SK-N-SH treated with all-trans-retinoic acid at 6 μM for 48 hours (cell line): ENCODE results near the gene KIF21B.
"Not testable (repeated sequence)": the region's sequence is repeated elsewhere in the genome, so short reads cannot be mapped to it uniquely, and the experiment has no call there.

ENCODE experiments used
- ATAC-seq: fragments of 200-7000 bp; cut with Tn5 transposase; 3 replicates; pipeline ENCODE4 v1.9.1; 2020; ENCODE audit warnings: mild to moderate bottlenecking, moderate library complexity
- CREB5 ChIP-seq: fragments of 250-450 bp; sonication (Bioruptor Pico); IDR thresholded peaks from 2 replicates; pipeline ENCODE4 v1.5.1; 2020; ENCODE audit warnings: low read depth, mild to moderate bottlenecking, moderate library complexity
- CSDC2 ChIP-seq: fragments of 250-450 bp; sonication (Bioruptor Pico); IDR thresholded peaks from 2 replicates; pipeline ENCODE4 v1.5.0; 2020; ENCODE audit warnings: mild to moderate bottlenecking, moderate library complexity
- GLIS3 ChIP-seq: fragments of 250-450 bp; sonication (Bioruptor Pico); IDR thresholded peaks from 2 replicates; pipeline ENCODE4 v1.5.0; 2020; ENCODE audit warnings: mild to moderate bottlenecking, moderate library complexity
- ISL1 ChIP-seq: fragments of 250-450 bp; sonication (Bioruptor Pico); IDR thresholded peaks from 2 replicates; pipeline ENCODE4 v2.1.2; 2022; ENCODE audit warnings: mild to moderate bottlenecking, moderate library complexity
- OSR1 ChIP-seq: fragments of 250-450 bp; sonication (Bioruptor Pico); IDR thresholded peaks from 2 replicates; pipeline ENCODE4 v1.8.0; 2022; ENCODE audit warnings: moderate library complexity, mild to moderate bottlenecking, inconsistent platforms
- PATZ1 ChIP-seq: fragments of 250-450 bp; sonication (Bioruptor Pico); IDR thresholded peaks from 2 replicates; pipeline ENCODE4 v1.8.0; 2020; ENCODE audit warnings: mild to moderate bottlenecking, moderate library complexity, borderline replicate concordance
- RARB ChIP-seq: fragments of 250-450 bp; sonication (Bioruptor Pico); IDR thresholded peaks from 2 replicates; pipeline ENCODE4 v1.8.0; 2021; ENCODE audit warnings: mild to moderate bottlenecking, moderate library complexity
- SNAI2 ChIP-seq: fragments of 250-450 bp; sonication (Bioruptor Pico); IDR thresholded peaks from 2 replicates; pipeline ENCODE4 v1.5.0; 2020; ENCODE audit warnings: mild to moderate bottlenecking, moderate library complexity
- TCF4 ChIP-seq: fragments of 250-450 bp; sonication (Bioruptor Pico); IDR thresholded peaks from 2 replicates; pipeline ENCODE4 v1.8.0; 2021; ENCODE audit warnings: mild to moderate bottlenecking, moderate library complexity, borderline replicate concordance
- TOX ChIP-seq: fragments of 250-450 bp; sonication (Bioruptor Pico); IDR thresholded peaks from 2 replicates; pipeline ENCODE4 v1.8.0; 2021; ENCODE audit warnings: mild to moderate bottlenecking, moderate library complexity, borderline replicate concordance
- TSHZ2 ChIP-seq: fragments of 250-450 bp; sonication (Bioruptor Pico); IDR thresholded peaks from 2 replicates; pipeline ENCODE4 v1.5.0; 2020; ENCODE audit warnings: mild to moderate bottlenecking, moderate library complexity
- ZC3H10 ChIP-seq: fragments of 250-450 bp; sonication (Bioruptor Pico); IDR thresholded peaks from 2 replicates; pipeline ENCODE4 v1.5.1; 2021; ENCODE audit warnings: mild to moderate bottlenecking, moderate library complexity
- ZFP3 ChIP-seq: fragments of 250-450 bp; sonication (Bioruptor Pico); IDR thresholded peaks from 2 replicates; pipeline ENCODE4 v1.5.0; 2020; ENCODE audit warnings: mild to moderate bottlenecking, moderate library complexity
- ZFP30 ChIP-seq: fragments of 450-650 bp; formaldehyde crosslinking; IDR thresholded peaks from 2 replicates; pipeline ENCODE4 v1.5.0; 2022; ENCODE audit warnings: mild to moderate bottlenecking, moderate library complexity
- ZNF565 ChIP-seq: fragments of 450-650 bp; formaldehyde crosslinking; conservative IDR thresholded peaks from 2 replicates; pipeline ENCODE4 v1.5.0; 2020; ENCODE audit warnings: low read depth, mild to moderate bottlenecking, moderate library complexity
- ZNF8 ChIP-seq: fragments of 450-650 bp; formaldehyde crosslinking; IDR thresholded peaks from 2 replicates; pipeline ENCODE4 v1.5.0; 2020; ENCODE audit warnings: mild to moderate bottlenecking, moderate library complexity

The KIF21B gene

GRCh38 chr1:200938955-200939354, 84.6 kb downstream of the KIF21B start (continued):
- TF ChIP-seq CREB5 (CRISPR knock-in tag) (no peak), TOX (no peak), ZNF8 (CRISPR knock-in tag) (no peak)

GRCh38 chr1:200935286-200935962, 88.1 kb downstream of the KIF21B start:
- ATAC-seq = not testable (repeated sequence)

- TF ChIP-seq SNAI2 (CRISPR knock-in tag) (no peak), RARB (CRISPR knock-in tag) (no peak), GLIS3 (no peak), ZNF565 (no peak), ZFP3 (CRISPR knock-in tag) (no peak), CSDC2 (no peak), OSR1 (CRISPR knock-in tag) (no peak), ZC3H10 (CRISPR knock-in tag) (no peak), TCF4 (CRISPR knock-in tag) (no peak), PATZ1 (CRISPR knock-in tag) (no peak), CREB5 (CRISPR knock-in tag) (no peak), ZFP30 (no peak), TOX (no peak), TSHZ2 (CRISPR knock-in tag) (no peak)
- no peak for ATAC-seq
Measured at GRCh38 chr1:200934676-200935245, 88.8 kb downstream of the KIF21B start.

- TF ChIP-seq SNAI2 (CRISPR knock-in tag) (no peak), TSHZ2 (CRISPR knock-in tag) (no peak), ISL1 (CRISPR knock-in tag) (no peak), CREB5 (CRISPR knock-in tag) (no peak), ZFP30 (no peak)
- ATAC-seq = no peak
Measured at GRCh38 chr1:200931776-200932175, 91.7 kb downstream of the KIF21B start.

- not testable (repeated sequence) for ATAC-seq
Measured at GRCh38 chr1:200930285-200930684, 93.2 kb downstream of the KIF21B start.
